HG03432 (cell line): ENCODE results near the gene RDX.
"Not testable (repeated sequence)": the region's sequence is repeated elsewhere in the genome, so short reads cannot be mapped to it uniquely, and the experiment has no call there.

Experiments used
- ATAC-seq: cut with Tn5 transposase; IDR thresholded peaks from one replicate; pipeline ENCODE4 v1.9.1; 2021; ENCODE audit warnings: mild to moderate bottlenecking, moderate library complexity; ENCODE audit not compliant: unreplicated experiment

The RDX gene

GRCh38 chr11:110279881-110280280 is 16.5 kb downstream of the RDX start:
- ATAC-seq: no peak

- ATAC-seq: no peak
Observed at GRCh38 chr11:110272919-110273318, 23.5 kb downstream of the RDX start.

DNA sequence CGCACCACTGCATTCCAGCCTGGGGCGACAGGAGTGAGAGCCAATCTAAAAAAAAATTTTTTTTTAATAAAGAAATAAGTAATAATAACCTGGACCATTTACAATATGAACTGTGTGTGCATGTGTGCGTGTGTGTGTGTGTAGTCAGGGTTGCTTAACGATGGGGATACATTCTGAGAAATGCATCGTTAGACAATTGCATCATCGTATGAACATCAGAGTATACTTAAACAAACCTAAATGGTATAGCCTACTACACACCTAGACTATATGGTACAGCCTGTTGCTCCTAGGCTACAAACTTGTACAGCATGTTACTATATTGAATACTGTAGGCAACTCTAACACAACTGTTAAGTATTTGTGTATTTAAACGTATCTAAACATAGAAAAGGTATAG is 26.4 kb downstream of the RDX start:
- ATAC-seq: no peak

DNA sequence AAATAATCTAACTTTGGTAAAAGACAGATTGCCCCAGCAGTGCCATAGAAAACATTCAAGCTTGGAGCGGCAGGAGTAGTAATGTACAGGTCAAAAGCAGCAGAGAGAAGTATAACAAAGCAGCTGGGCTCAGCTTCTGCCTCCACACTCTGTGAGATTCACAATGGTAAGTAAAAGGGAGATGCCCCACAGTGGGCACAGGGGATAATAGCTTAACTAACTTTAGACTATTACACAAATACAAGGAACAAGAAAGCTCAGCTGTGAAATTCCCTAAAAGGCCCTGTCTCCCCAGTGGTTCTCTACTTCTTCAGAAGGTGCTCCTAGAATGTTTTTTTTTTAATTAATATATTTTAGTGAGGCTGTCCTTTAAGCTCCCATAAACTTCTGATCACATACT is 28.0 kb downstream of the RDX start:
- ATAC-seq: no peak

GRCh38 chr11:110262072-110262403 is 34.4 kb downstream of the RDX start:
- no peak for ATAC-seq

GRCh38 chr11:110261195-110262071 is 35.0 kb downstream of the RDX start:
- no peak for ATAC-seq

DNA sequence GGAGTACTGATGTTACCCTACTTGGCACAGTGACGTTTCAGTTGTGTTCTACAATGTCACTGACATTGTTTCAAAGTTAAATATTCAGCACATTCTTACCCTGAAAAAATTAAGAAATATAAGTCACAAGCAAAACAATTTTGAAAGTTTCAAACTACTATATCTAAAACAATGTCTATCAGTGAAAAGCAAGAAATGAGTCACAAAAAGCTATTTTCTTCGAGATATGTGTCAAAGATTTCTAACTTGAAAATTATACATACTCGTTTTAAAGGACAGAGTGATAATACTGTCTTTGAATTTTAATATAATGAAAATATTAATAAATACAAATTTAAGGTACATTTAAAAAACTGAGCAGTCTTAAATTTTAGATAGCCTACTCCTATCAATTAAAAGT is 42.9 kb downstream of the RDX start:
- no peak for ATAC-seq

- no peak for ATAC-seq
Observed at GRCh38 chr11:110251836-110252235, 44.6 kb downstream of the RDX start.

GRCh38 chr11:110250168-110250567 is 46.2 kb downstream of the RDX start:
- ATAC-seq: no peak

GRCh38 chr11:110249766-110250165 is 46.6 kb downstream of the RDX start:
- ATAC-seq: no peak

- ATAC-seq: no peak
Observed at GRCh38 chr11:110249066-110249465, 47.3 kb downstream of the RDX start.

- no peak for ATAC-seq
Observed at GRCh38 chr11:110243791-110244190, 52.6 kb downstream of the RDX start.

- ATAC-seq: no peak
Observed at GRCh38 chr11:110242746-110243145, 53.7 kb downstream of the RDX start.

GRCh38 chr11:110242188-110242587 is 54.2 kb downstream of the RDX start:
- no peak for ATAC-seq

GRCh38 chr11:110235966-110236365 is 60.4 kb downstream of the RDX start:
- no peak for ATAC-seq

DNA sequence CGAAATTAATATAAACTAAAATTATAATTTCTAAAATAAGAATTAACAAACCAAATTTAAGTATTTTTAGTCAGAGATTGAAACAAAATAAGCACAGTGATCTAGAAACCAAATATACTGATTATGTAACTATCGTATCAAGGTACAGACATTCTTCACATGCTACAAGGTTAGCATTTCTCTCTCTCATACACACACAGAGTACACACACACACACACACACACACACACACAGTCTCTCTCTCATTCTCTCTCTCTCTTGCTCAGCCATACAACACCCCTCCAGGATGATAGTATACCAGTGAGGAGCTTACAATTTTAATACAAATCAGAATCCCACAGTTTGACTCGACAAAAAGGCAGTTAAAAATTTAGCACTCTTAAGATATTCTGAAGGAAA is 66.0 kb downstream of the RDX start:
- ATAC-seq: no peak

DNA sequence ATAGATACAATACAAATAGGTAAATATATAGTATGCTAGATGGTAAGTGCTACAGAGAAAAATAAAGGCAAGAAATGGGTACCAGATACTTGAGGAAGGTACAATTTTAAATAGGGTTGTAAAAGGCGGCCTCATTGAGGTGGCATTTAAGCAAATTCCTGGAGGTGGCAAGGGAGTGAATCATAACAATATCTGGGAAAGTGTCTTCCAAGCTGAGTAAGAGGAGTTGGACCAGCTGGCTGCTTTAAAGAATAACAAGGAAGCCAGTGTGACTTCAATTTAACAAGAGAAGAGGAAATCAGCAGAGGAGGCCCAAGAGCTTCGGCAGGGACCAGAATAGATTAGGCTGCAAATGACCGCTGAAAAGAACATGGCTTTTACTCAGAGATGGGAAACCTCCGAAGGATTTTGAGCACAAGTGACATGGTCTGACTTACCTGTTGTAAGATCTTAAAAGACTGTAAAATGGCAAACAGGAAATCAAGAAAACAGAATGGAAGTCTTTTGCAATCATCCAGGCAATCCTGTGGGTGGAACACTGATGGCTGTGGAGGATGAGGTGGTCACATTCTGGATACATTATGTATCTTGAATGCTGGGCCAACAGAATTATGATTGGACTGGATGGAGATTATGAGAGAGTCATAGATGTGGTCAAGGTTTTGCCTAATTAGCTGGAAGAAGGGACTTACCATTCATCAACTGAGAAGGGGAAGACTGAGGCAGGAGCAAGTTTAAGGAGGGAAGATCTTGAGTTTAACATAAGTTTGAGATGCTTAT is 77.2 kb downstream of the RDX start:
- no peak for ATAC-seq

DNA sequence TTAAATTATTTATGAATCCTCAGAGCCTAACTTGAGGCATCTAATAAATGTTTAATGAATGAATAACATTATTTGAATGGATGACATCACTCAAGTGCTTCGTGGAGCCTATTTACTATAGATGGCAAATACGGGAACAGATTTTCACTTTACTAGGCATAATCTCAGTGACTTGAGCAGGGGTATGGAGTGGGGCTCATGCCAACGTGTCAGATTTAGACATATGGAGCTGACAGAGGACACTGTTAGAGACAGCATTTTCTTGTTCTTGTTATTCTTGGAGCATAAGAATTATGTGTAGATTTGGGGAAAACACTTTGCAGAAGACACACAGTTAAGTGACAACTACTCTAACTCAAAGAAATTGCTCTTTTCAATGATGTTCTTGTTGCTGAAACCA is 78.5 kb downstream of the RDX start:
- ATAC-seq: no peak

- no peak for ATAC-seq
Observed at GRCh38 chr11:110217223-110217877, 79.1 kb downstream of the RDX start.

- ATAC-seq: not testable (repeated sequence)
Observed at GRCh38 chr11:110209313-110209694, 87.1 kb downstream of the RDX start.

DNA sequence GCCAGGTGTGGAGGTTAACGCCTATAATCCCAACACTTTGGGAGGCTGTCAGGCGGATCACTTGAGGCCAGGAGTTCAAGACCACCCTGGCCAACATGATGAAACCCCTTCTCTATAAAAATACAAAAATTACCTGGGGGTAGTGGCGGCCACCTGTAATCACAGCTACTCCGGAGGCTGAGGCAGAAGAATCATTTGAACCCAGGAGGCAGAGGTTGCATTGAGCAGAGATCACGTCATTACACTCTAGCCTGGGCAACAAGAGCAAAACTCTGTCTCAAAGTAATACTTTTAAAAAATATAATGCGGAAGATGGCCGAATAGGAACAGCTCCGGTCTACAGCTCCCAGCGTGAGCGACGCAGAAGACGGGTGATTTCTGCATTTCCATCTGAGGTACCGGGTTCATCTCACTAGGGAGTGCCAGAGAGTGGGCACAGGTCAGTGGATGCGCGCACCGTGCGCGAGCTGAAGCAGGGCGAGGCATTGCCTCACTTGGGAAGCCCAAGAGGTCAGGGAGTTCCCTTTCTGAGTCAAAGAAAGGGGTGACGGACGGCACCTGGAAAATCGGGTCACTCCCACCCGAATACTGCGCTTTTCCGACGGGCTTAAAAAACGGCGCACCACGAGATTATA is 87.6 kb downstream of the RDX start:
- not testable (repeated sequence) for ATAC-seq
